ENCODE data around the gene MYL12A. TPM values are rescaled to one million over a fixed set of nuclear protein-coding genes. Genes with fewer than 3 reads are reported as not detected.
A peak's percentile ranks its signal among the peaks of the same experiment; 100 is the strongest.
"Not testable (repeated sequence)": the region's sequence is repeated elsewhere in the genome, so short reads cannot be mapped to it uniquely, and the experiment has no call there.

MYL12A gene
- total and polyA plus RNA-seq, 2 donors, result 305 to 360 TPM

DNA sequence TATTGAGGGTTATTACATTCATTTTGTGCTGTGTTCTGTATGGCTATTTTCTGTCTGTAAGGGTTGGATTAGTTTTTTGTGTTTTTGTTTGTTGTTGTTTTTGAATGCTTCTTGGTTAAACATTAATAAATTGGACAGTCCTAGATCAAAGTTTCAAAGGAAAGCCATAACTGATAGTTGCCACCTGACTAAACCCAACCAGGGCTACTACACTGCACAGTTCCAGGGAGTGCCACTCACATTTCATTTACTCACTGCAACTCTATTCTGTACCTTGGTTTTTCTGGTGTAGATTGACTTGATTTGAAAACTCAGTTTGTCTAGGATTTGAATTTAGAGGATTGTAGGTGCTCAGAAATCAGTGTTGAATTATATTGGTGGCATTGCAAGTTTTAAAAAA is 20.7 kb downstream of the MYL12A start:
- no peak for DNase-seq (ENCODE audit: extremely low spot score)
- Histone ChIP-seq H3K27ac (ENCODE audit: low read depth) (no peak overlapping the region), H3K4me3 (ENCODE audit: low read depth, low read length) (no peak overlapping the region), H3K4me1 (ENCODE audit: insufficient read depth) (peaks cover 4% of the 10 kb centered on the region), H3K36me3 (ENCODE audit: insufficient read depth) (peaks cover 2% of the 10 kb centered on the region)

DNA sequence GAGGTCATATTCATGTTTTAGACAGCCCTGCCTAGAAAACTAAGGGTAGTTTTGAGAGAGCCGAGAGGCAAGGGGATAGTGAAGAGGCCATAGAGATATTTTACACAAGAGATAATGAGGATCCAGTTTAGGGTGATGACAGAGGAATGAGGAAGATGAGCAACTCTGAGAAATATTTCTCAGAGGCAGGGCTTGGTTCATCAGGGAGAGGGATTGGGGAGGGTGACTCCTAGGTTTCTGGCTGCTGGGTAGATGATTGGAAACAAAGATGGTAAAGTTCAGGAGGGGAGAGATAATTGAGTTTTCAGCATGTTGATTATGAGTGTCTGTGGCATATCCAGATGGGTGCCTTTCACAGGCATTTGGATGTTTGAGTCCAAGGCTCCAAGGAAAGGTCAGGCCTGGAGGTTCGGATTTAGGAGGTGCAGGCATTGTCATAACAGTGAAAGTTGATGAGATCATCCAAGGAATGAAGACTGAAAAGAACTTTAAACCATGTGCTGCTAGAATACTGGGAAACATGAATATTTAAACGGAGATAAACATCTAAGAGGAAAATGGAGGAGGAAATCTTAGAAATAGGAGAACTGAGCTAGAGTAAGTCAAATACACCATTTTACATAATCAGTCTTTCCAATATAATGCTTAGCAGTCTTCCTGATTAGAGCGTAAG is 21.8 kb downstream of the MYL12A start:
- peaks cover 2% of the 10 kb centered on the region for H3K36me3 ChIP-seq (ENCODE audit: insufficient read depth)
- no peak for DNase-seq (ENCODE audit: extremely low spot score)
- no peak overlapping the region for H3K27ac ChIP-seq (ENCODE audit: low read depth)
- WGBS, result 64% methylated on average over 4 of the region's 4 CpGs
- peaks cover 3% of the 10 kb centered on the region for H3K4me1 ChIP-seq (ENCODE audit: insufficient read depth)
- H3K4me3 ChIP-seq (ENCODE audit: low read depth, low read length), result no peak overlapping the region

DNA sequence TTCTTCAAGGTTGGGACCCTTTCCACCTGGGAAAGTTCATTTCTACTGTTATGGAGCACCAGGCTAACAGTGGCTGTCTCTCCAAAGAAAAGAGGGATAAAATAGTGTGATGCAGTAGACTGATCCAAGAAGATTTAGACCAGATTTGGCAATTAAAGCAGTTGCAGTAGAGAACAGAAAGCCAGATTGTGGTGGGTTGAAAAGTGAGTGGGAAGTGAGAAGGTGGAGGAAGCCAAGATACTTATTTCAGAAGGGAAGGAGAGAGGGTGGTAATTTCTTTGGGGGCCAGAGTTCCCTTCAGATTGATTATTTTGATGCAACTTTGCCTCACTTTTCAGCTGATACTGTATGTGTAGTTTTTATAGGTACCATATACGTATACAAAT is 22.3 kb downstream of the MYL12A start:
- peaks cover 2% of the 10 kb centered on the region for H3K4me1 ChIP-seq (ENCODE audit: insufficient read depth)
- peaks cover 2% of the 10 kb centered on the region for H3K36me3 ChIP-seq (ENCODE audit: insufficient read depth)
- H3K4me3 ChIP-seq (ENCODE audit: low read depth, low read length), result no peak overlapping the region
- DNase-seq (ENCODE audit: extremely low spot score), result no peak
- H3K27ac ChIP-seq (ENCODE audit: low read depth), result no peak overlapping the region
- WGBS, result 98% methylated on average over 1 of the region's 1 CpG

DNA sequence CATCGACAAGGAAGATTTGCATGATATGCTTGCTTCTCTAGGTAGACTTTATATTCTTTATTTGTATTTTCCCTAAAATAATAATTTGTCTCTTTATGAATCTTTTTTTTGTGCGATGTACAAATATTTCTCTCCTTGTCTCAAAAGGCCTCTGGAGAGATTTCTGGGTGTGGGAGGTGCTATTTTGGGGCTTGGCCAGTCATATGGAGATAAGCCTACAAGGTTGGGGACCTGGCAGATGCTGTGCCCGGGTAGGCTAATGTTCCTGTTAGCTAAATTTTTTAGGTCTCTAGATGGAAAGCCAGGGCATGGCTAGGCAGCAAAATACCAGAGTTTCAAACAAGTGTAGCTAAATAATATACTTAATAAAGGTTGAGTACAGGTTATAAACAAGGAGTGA is 25.4 kb downstream of the MYL12A start:
- no peak for DNase-seq (ENCODE audit: extremely low spot score)
- no peaks in the 10 kb centered on the region for H3K4me1 ChIP-seq (ENCODE audit: insufficient read depth)
- H3K36me3 ChIP-seq (ENCODE audit: insufficient read depth), result peaks cover 7% of the 10 kb centered on the region
- no peak overlapping the region for H3K4me3 ChIP-seq (ENCODE audit: low read depth, low read length)
- no peak overlapping the region for H3K27ac ChIP-seq (ENCODE audit: low read depth)
- 59% methylated on average over 3 of the region's 3 CpGs for WGBS

DNA sequence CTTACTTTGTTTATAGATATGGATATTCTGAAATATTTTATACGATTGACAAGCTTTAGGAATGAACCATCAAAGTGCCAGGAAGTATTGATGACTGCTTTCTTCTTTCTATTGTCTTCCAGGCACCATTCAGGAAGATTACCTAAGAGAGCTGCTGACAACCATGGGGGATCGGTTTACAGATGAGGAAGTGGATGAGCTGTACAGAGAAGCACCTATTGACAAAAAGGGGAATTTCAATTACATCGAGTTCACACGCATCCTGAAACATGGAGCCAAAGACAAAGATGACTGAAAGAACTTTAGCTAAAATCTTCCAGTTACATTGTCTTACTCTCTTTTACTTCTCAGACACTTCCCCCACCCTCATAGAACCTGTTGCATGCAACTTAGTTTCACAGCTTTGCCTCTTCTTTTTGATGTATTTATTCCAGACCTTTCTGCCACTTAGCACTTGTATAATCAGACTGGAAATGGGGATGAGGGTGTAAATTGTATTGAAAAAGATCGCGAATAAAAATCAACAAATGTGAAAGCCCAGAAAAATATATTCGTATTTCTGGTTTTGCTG is 30.1 kb downstream of the MYL12A start:
- H3K27ac ChIP-seq (ENCODE audit: low read depth); DNase-seq (ENCODE audit: extremely low spot score); H3K4me1 ChIP-seq (ENCODE audit: insufficient read depth); H3K4me3 ChIP-seq (ENCODE audit: low read depth, low read length); H3K36me3 ChIP-seq (ENCODE audit: insufficient read depth): not testable (repeated sequence)
- WGBS, result 83% methylated on average over 7 of the region's 7 CpGs

DNA sequence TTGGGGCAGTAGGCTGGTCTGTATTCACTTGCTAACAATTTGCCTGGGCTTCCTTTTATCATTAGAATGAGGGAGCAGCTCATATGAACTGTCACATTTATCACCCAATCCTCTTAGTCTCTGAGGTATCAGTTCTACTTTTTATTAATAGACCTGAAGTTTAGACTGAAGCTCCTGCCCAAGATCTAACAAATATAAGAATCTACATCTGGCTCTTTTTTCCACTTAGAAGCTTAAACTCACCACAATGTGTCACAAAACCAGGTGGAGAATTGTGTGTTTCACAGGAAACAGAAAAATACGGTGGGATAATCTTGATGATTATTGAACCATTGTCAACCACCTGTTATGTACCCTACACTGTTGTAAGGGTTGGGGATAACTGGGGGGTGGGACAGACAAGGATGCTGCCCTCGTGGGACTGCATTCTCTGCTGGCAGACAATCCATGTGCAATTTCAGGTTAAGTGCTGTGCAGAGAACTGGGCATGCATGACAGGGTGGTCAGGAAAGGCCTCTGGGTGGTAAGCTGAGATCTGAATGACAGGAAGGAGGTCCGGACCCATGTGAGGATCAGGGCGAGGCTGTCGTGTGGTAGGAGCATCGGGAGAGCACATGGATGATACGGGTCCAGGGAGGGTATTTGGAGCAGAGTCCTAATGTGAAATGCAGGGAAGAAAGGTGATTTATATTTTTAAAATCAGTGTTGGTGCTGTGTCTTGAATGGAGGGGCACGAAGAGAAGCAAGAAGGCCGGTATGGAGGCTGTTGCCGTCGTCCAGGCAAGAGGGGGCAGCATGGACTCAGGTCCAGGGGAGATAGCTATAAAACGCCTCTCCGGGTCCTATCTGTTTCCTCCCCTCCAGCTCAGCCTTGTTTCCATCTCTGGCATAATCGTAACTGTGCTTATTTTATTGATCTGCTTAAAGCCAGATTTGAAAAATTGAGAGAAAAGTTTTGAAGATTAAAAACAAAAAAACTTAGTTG is 31.9 kb downstream of the MYL12A start:
- no peak for DNase-seq (ENCODE audit: extremely low spot score)
- Histone ChIP-seq H3K4me1 (ENCODE audit: insufficient read depth) (no peaks in the 10 kb centered on the region), H3K36me3 (ENCODE audit: insufficient read depth) (peaks cover 6% of the 10 kb centered on the region), H3K27ac (ENCODE audit: low read depth) (no peak overlapping the region), H3K4me3 (ENCODE audit: low read depth, low read length) (no peak overlapping the region)
- WGBS, result 22% methylated on average over 14 of the region's 14 CpGs

DNA sequence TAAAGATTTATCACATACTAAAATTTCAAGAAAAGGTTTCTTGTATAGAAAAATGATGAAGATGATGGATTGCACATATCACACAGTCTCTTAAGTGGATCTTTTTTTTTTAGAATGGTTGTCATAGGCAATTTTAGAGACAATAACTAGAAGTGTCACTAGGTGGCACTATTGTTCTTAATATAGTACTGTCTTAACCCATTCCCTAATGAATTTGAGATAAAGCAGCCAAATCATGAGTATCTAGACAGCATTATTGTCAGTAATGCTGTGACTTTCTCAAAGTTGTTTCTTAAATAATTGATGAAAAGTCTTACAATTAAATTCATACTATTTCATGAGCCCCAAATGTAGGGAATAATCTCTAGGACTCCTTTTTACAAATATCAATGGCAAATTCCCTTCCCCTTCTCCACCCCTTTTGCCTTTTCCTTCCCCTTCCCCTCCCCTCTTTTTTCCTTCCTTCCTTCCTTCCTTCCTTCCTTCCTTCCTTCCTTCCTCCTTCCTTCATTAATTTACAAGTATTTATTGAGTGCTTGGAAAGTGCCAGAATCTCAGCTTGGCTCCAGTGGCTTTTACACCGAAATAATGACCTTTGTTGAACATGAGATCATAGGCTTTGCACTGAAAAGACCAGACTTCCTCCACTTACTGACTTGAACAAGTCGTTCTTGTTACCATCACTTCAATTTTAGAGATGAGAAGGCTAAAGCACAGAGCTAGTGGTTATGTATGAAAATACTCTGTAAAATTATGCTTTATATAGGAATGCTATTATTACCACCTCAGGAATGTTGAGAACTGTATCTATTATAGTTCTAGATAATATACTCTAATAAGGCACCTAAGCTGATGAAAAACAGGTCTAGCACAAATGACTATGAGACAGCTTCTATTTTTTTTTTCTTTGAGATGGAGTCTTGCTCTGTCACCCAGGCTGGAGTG is 34.1 kb downstream of the MYL12A start:
- 28% methylated on average over 2 of the region's 2 CpGs for WGBS
- Histone ChIP-seq H3K4me1 (ENCODE audit: insufficient read depth) (no peaks in the 10 kb centered on the region), H3K27ac (ENCODE audit: low read depth) (no peak overlapping the region), H3K4me3 (ENCODE audit: low read depth, low read length) (no peak overlapping the region), H3K36me3 (ENCODE audit: insufficient read depth) (peaks cover 4% of the 10 kb centered on the region)
- DNase-seq (ENCODE audit: extremely low spot score), result peak; percentile 72

DNA sequence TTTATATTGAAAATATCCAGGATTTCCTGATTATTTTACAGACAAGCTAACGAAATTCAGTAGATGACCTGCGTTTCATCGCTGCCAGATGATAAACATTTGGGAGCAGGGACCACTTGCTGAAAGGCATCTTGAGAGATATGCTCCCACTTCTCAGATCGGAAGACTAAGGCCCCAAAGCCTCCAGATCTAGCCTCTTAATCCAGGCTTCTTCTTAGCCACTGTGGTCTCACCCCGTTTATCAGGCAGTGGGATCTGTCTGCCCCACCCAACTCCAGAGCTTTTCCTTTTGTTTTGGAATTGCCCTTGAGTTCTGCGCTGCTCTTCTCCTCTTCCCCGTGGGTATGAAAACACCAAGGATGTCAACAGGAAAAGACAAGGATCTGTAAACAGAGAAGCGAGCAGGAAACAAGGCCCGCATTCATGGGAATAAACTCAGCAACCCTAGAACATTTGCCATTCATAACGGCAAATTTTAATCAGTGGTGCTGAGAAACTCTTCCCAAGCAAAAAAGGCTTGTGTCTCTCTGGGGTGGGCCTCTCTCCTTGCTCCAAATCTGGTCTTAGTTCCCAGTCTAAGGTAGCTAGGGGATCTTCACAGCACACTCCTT is 35.8 kb downstream of the MYL12A start:
- Histone ChIP-seq H3K4me3 (ENCODE audit: low read depth, low read length) (no peak overlapping the region), H3K27ac (ENCODE audit: low read depth) (no peak overlapping the region), H3K4me1 (ENCODE audit: insufficient read depth) (no peaks in the 10 kb centered on the region), H3K36me3 (ENCODE audit: insufficient read depth) (no peaks in the 10 kb centered on the region)
- DNase-seq (ENCODE audit: extremely low spot score), result no peak
- WGBS, result 76% methylated on average over 10 of the region's 10 CpGs

DNA sequence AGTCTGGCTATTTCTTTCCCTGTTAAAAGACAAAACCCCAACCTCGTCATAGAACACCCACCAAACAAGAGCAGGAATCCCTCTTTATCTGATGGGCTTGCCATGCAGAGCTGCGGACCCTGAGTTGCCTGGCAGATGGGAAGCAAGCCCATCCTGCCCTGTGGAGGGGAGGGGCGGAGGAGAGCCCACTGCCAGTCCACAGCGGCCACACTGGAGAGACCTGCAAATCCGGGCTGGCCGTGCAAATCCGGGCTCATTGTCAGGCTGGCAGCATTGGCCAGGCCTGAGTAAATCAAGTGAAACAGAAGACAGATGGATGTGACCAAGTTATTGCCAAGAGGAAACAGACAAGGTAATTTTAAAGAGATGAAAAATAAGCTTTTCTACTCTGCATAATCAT is 36.3 kb downstream of the MYL12A start:
- no peak overlapping the region for H3K4me3 ChIP-seq (ENCODE audit: low read depth, low read length)
- H3K27ac ChIP-seq (ENCODE audit: low read depth), result no peak overlapping the region
- H3K4me1 ChIP-seq (ENCODE audit: insufficient read depth), result no peaks in the 10 kb centered on the region
- DNase-seq (ENCODE audit: extremely low spot score), result no peak
- no peaks in the 10 kb centered on the region for H3K36me3 ChIP-seq (ENCODE audit: insufficient read depth)
- WGBS, result 62% methylated on average over 7 of the region's 7 CpGs

DNA sequence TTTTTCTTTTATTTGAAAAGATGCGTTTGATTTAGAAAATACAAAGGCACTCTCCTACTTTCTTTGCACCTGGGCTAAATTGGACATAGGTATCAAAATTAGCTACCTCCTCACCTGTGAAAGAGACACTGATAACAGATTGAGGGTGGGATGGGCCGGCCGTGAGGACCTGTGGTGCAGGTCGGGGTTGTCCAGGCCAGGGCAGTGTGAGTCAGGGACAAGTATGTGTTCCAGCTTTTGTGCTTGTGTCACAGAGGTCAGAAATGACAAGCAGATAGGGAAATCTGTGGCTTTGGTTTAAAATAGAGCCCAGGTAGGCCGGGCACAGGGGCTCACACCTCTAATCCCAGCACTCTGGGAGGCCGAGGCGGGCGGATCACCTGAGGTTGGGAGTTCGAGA is 36.9 kb downstream of the MYL12A start:
- H3K36me3 ChIP-seq (ENCODE audit: insufficient read depth), result no peaks in the 10 kb centered on the region
- H3K4me1 ChIP-seq (ENCODE audit: insufficient read depth), result no peaks in the 10 kb centered on the region
- H3K27ac ChIP-seq (ENCODE audit: low read depth), result no peak overlapping the region
- H3K4me3 ChIP-seq (ENCODE audit: low read depth, low read length), result no peak overlapping the region
- 90% methylated on average over 9 of the region's 9 CpGs for WGBS
- no peak for DNase-seq (ENCODE audit: extremely low spot score)

DNA sequence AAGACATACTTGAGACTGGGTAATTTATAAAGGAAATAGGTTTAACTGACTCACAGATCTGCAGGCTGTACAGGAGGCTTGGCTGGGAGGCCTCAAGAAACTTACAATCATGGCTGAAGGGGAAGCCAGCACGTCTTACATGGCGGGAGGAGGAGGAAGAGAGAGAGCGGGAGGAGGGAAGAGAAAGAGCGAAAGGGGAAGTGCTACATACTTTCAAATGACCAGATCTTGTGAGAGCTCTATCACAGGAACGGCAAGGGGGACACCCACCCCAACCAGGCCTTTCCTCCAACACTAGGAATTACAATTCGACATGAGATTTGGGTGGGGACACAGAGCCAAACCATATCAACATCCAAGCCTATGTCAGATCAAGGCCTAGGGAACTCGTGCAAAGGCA is 38.6 kb downstream of the MYL12A start:
- 91% methylated on average over 7 of the region's 7 CpGs for WGBS
- Histone ChIP-seq H3K4me3 (ENCODE audit: low read depth, low read length) (no peak overlapping the region), H3K27ac (ENCODE audit: low read depth) (no peak overlapping the region), H3K36me3 (ENCODE audit: insufficient read depth) (no peaks in the 10 kb centered on the region), H3K4me1 (ENCODE audit: insufficient read depth) (no peaks in the 10 kb centered on the region)
- no peak for DNase-seq (ENCODE audit: extremely low spot score)

DNA sequence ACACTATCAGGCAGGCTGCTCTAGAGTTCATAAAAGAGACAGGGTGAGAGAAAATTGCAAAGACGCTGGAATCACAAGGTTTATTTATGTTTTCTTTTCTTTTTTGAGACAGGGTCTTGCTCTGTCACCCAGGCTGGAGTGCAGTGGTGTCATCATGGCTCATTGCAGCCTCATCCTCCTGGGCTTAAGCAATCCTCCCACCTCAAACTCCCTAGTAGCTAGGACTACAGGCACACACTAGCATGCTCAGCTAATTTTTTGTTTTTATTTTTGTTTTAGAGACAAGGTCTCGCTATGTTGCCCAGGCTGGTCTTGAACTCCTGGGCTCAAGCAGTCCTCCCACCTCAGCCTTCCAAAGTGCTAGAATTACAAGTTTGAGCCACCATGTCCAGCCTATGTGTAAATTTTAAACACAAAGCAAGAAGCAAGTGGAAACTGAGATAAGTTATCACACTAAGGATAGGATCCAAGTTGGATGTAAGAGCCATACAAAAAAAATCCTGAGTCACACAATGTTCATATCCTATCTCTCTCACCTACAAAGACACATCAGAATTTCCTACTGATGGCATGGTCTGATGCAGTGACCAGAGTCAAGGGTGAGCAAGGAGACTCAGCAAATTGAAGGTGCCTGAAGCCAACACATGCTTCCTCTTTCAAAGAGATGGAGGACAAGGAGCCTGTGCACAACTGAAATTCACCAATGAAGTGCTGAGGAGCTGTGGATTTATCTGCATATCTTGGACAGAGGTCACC is 45.8 kb downstream of the MYL12A start:
- no peaks in the 10 kb centered on the region for H3K36me3 ChIP-seq (ENCODE audit: insufficient read depth)
- no peak overlapping the region for H3K27ac ChIP-seq (ENCODE audit: low read depth)
- no peak for DNase-seq (ENCODE audit: extremely low spot score)
- peaks cover 2% of the 10 kb centered on the region for H3K4me1 ChIP-seq (ENCODE audit: insufficient read depth)
- no peak overlapping the region for H3K4me3 ChIP-seq (ENCODE audit: low read depth, low read length)
- 76% methylated on average over 2 of the region's 2 CpGs for WGBS

All from urinary bladder (tissue), 4 donors.